Breast epithelium (tissue), 4 donors: ENCODE results near the gene FAM20C. TPM values are rescaled to one million over a fixed set of nuclear protein-coding genes. Genes with fewer than 3 reads are reported as not detected.

Source experiments
- DNase-seq, 2 donors: peaks; one replicate each; pipeline ENCODE4 v3.0.0-alpha.2; 2019; ENCODE audit warnings: low spot score in 2 of 2
- H3K27ac ChIP-seq, 2 donors: fragments of 200-600 bp; sonication (generic) in 1 of 2; one replicate each; pipeline ENCODE4 v1.5.1; 2016 to 2019; ENCODE audit warnings: mild to moderate bottlenecking in 1 of 2
- H3K27me3 ChIP-seq, 2 donors: fragments of 200-600 bp; sonication (generic) in 1 of 2; one replicate each; pipeline versions ENCODE4 v1.5.1 to v1.6.0; 2017 to 2019; ENCODE audit warnings: control low read depth in 1 of 2, mild to moderate bottlenecking in 1 of 2
- H3K36me3 ChIP-seq: fragments of 200-600 bp; one replicate; pipeline ENCODE4 v1.5.1; 2019
- H3K4me1 ChIP-seq, 2 donors: fragments of 200-600 bp; sonication (generic); one replicate each; pipeline ENCODE4 v1.5.1; 2016 to 2019; ENCODE audit warnings: control low read depth in 1 of 2
- H3K4me3 ChIP-seq, 3 donors: fragments of 200-600 bp; sonication (generic); 1 replicate in 2 of 3; 2 replicates in 1 of 3; pipeline ENCODE4 v1.5.1; 2016 to 2019; ENCODE audit warnings: mild to moderate bottlenecking in 3 of 3, moderate library complexity in 2 of 3
- H3K9me3 ChIP-seq, 2 donors: fragments of 200-600 bp; sonication (generic) in 1 of 2; one replicate each; pipeline ENCODE4 v1.5.1; 2016 to 2019; ENCODE audit warnings: control low read depth in 1 of 2
- CTCF ChIP-seq, 3 donors: fragments of 450-650 bp; IDR thresholded peaks; one replicate each; pipeline ENCODE4 v1.5.1; 2016 to 2017; ENCODE audit warnings: antibody characterized with exemption in 3 of 3, mild to moderate bottlenecking in 3 of 3, moderate library complexity in 3 of 3
- POLR2A ChIP-seq: fragments of 450-650 bp; IDR thresholded peaks from one replicate; pipeline ENCODE4 v1.6.1; 2016; ENCODE audit warnings: antibody characterized with exemption, mild to moderate bottlenecking, moderate library complexity
- POLR2AphosphoS5 ChIP-seq, 3 donors: sonication (generic); formaldehyde crosslinking; IDR thresholded peaks; one replicate each; pipeline ENCODE4 v1.6.1; 2017; ENCODE audit warnings: antibody characterized with exemption in 3 of 3
- intact Hi-C: fragments of 100-400 bp; cut with DNase I; formaldehyde crosslinking; loops from one replicate; pipeline ENCODE4 v1.15.1; 2023; ENCODE audit warnings: low total_unique reads
- total RNA-seq, 3 donors: library from RNA; depleted of rRNA; stranded (reverse); fragments of >200 nt; gene quantifications; one replicate each; pipeline ENCODE4 v1.1.0, GENCODE V29; 2016

FAM20C gene
- total RNA-seq, 3 donors from 2014 or later = 30.7 to 73.7 (median 71.0) TPM

- TF ChIP-seq CTCF (IDR thresholded peaks at IDR 0.05) (no peak), POLR2AphosphoS5 (IDR thresholded peaks at IDR 0.05) (no peak), POLR2A (no peak)
- Histone ChIP-seq H3K9me3 (no peaks in the 10 kb centered on the region), H3K4me1 (no peaks in the 10 kb centered on the region), H3K27ac (no peak overlapping the region), H3K4me3 (no peak overlapping the region), H3K36me3 (no peaks in the 10 kb centered on the region), H3K27me3 (peaks cover 0 to 5% of the 10 kb centered on the region in 2 donors)
- intact Hi-C loops = no loop called here
- DNase-seq = no peak
Observed at GRCh38 chr7:156111-157007, 36.0 kb upstream of the FAM20C start.

GRCh38 chr7:157008-157310, 35.4 kb upstream of the FAM20C start:
- no peaks in the 10 kb centered on the region for H3K36me3 ChIP-seq
- no peak for DNase-seq
- intact Hi-C loops = no loop called here
- TF ChIP-seq POLR2A = no peak
- no peak for TF ChIP-seq CTCF (IDR thresholded peaks at IDR 0.05)
- TF ChIP-seq POLR2AphosphoS5 (IDR thresholded peaks at IDR 0.05) = no peak
- H3K4me3 ChIP-seq = no peak overlapping the region
- H3K27me3 ChIP-seq = peaks cover 0 to 10% of the 10 kb centered on the region in 2 donors
- H3K4me1 ChIP-seq = no peaks in the 10 kb centered on the region
- H3K27ac ChIP-seq = no peak overlapping the region
- H3K9me3 ChIP-seq = no peaks in the 10 kb centered on the region

- Histone ChIP-seq H3K27ac (no peak overlapping the region), H3K4me1 (no peaks in the 10 kb centered on the region), H3K27me3 (peaks cover 0 to 10% of the 10 kb centered on the region in 2 donors), H3K9me3 (no peaks in the 10 kb centered on the region), H3K36me3 (no peaks in the 10 kb centered on the region), H3K4me3 (no peak overlapping the region)
- TF ChIP-seq POLR2A = no peak
- no peak for TF ChIP-seq POLR2AphosphoS5 (IDR thresholded peaks at IDR 0.05)
- TF ChIP-seq CTCF (IDR thresholded peaks at IDR 0.05) = no peak
- intact Hi-C loops = no loop called here
- no peak for DNase-seq
Observed at GRCh38 chr7:157771-158625, 34.4 kb upstream of the FAM20C start.

GRCh38 chr7:158771-159170, 33.6 kb upstream of the FAM20C start:
- H3K9me3 ChIP-seq = no peaks in the 10 kb centered on the region
- H3K4me1 ChIP-seq = no peaks in the 10 kb centered on the region
- TF ChIP-seq POLR2A = no peak
- no peak for TF ChIP-seq CTCF (IDR thresholded peaks at IDR 0.05)
- no peak for TF ChIP-seq POLR2AphosphoS5 (IDR thresholded peaks at IDR 0.05)
- no peak for DNase-seq
- H3K27me3 ChIP-seq = peaks cover 0 to 10% of the 10 kb centered on the region in 2 donors
- no peaks in the 10 kb centered on the region for H3K36me3 ChIP-seq
- H3K4me3 ChIP-seq = no peak overlapping the region
- intact Hi-C loops = no loop called here
- H3K27ac ChIP-seq = no peak overlapping the region
